Gastrocnemius medialis (tissue), 4 donors: ENCODE measurements around the gene INTS15.

Source experiments
- CTCF ChIP-seq, 5 experiments: fragments of 450-650 bp in 3 of 5; fragments of 200-600 bp in 2 of 5; sonication (generic) in 2 of 5; IDR thresholded peaks in 4 of 5; conservative IDR thresholded peaks in 1 of 5; 1 replicate in 4 of 5; 2 replicates in 1 of 5; pipeline ENCODE4 v1.5.1; 2016 to 2019; ENCODE audit warnings: antibody characterized with exemption in 5 of 5, mild to moderate bottlenecking in 3 of 5, moderate library complexity in 3 of 5
- POLR2A ChIP-seq, 2 donors: fragments of 450-650 bp; IDR thresholded peaks; one replicate each; pipeline ENCODE4 v1.6.1; 2017; ENCODE audit warnings: antibody characterized with exemption in 2 of 2, mild to moderate bottlenecking in 2 of 2, moderate library complexity in 2 of 2

GRCh38 chr7:6600093-6600492 is 10.3 kb downstream of the INTS15 start:
- TF ChIP-seq CTCF (IDR thresholded peaks at IDR 0.05 in 4 of 5, conservative IDR thresholded peaks at IDR 0.05 in 1 of 5) (no peak), POLR2A (IDR thresholded peaks at IDR 0.05) (no peak)
